Gastrocnemius medialis (tissue), 4 donors: ENCODE results near the gene ZNF253. TPM values are rescaled to one million over a fixed set of nuclear protein-coding genes. Genes with fewer than 3 reads are reported as not detected.
"Not testable (repeated sequence)": the region's sequence is repeated elsewhere in the genome, so short reads cannot be mapped to it uniquely, and the experiment has no call there.

Source experiments
- ATAC-seq, 2 donors: fragments of 150-250 bp; one replicate each; pipeline ENCODE4 v1.9.1; 2016
- DNase-seq, 2 donors: peaks; one replicate each; pipeline ENCODE4 v3.0.0-alpha.2; 2019
- H3K27ac ChIP-seq, 4 donors: fragments of 200-600 bp; sonication (generic); 1 replicate in 1 of 4; 2 replicates in 3 of 4; pipeline ENCODE4 v1.5.1; 2016 to 2018; ENCODE audit warnings: mild to moderate bottlenecking in 2 of 4, moderate library complexity in 1 of 4
- H3K27me3 ChIP-seq, 3 donors: fragments of 200-600 bp; sonication (generic) in 2 of 3; 1 replicate in 1 of 3; 2 replicates in 2 of 3; pipeline versions ENCODE4 v1.5.1 to v1.6.0; 2016 to 2019; ENCODE audit warnings: mild to moderate bottlenecking in 1 of 3, moderate library complexity in 1 of 3
- H3K36me3 ChIP-seq, 2 donors: fragments of 200-600 bp; sonication (generic) in 1 of 2; one replicate each; pipeline ENCODE4 v1.5.1; 2017 to 2018
- H3K4me1 ChIP-seq, 2 donors: fragments of 200-600 bp; sonication (generic) in 1 of 2; one replicate each; pipeline ENCODE4 v1.5.1; 2016 to 2017; ENCODE audit warnings: mild to moderate bottlenecking in 2 of 2
- H3K4me3 ChIP-seq, 4 donors: fragments of 200-600 bp; sonication (generic) in 3 of 4; 1 replicate in 1 of 4; 2 replicates in 3 of 4; pipeline ENCODE4 v1.5.1; 2016 to 2019; ENCODE audit warnings: mild to moderate bottlenecking in 2 of 4
- H3K9me3 ChIP-seq, 3 donors: fragments of 200-600 bp; sonication (generic) in 2 of 3; 1 replicate in 1 of 3; 2 replicates in 2 of 3; pipeline ENCODE4 v1.5.1; 2016 to 2019
- CTCF ChIP-seq, 5 experiments: fragments of 450-650 bp in 3 of 5; fragments of 200-600 bp in 2 of 5; sonication (generic) in 2 of 5; IDR thresholded peaks in 4 of 5; conservative IDR thresholded peaks in 1 of 5; 1 replicate in 4 of 5; 2 replicates in 1 of 5; pipeline ENCODE4 v1.5.1; 2016 to 2019; ENCODE audit warnings: antibody characterized with exemption in 5 of 5, mild to moderate bottlenecking in 3 of 5, moderate library complexity in 3 of 5
- POLR2A ChIP-seq, 2 donors: fragments of 450-650 bp; IDR thresholded peaks; one replicate each; pipeline ENCODE4 v1.6.1; 2017; ENCODE audit warnings: antibody characterized with exemption in 2 of 2, mild to moderate bottlenecking in 2 of 2, moderate library complexity in 2 of 2
- in situ Hi-C, 4 donors: fragments of 200-750 bp; cut with MboI; loops; one replicate each; pipeline versions ENCODE4 v1.15.0 to v1.8.0; 2017; ENCODE audit warnings: low sequenced_read_pairs in 4 of 4
- intact Hi-C: fragments of 100-400 bp; cut with DNase I; formaldehyde crosslinking; loops from one replicate; pipeline ENCODE4 v1.15.1; 2023; ENCODE audit warnings: low total_unique reads
- total RNA-seq, 4 donors: library from RNA; depleted of rRNA; stranded (reverse); fragments of >200 nt; gene quantifications; one replicate each; pipeline versions ENCODE4 v1.1.0 to v1.2.3, GENCODE V29; 2016

ZNF253 gene
- total RNA-seq, 4 donors from 2014 or later: 3.1 to 9.5 (median 6.3) TPM

- no peak overlapping the region for H3K27ac ChIP-seq
- intact Hi-C loops: no loop called here
- no peaks in the 10 kb centered on the region for H3K27me3 ChIP-seq
- DNase-seq (no peak), ATAC-seq (no peak)
- no peaks in the 10 kb centered on the region for H3K4me1 ChIP-seq
- TF ChIP-seq POLR2A (IDR thresholded peaks at IDR 0.05): no peak
- no peak for TF ChIP-seq CTCF (IDR thresholded peaks at IDR 0.05 in 4 of 5, conservative IDR thresholded peaks at IDR 0.05 in 1 of 5)
- H3K36me3 ChIP-seq: no peaks in the 10 kb centered on the region
- H3K4me3 ChIP-seq: no peak overlapping the region
- no peaks in the 10 kb centered on the region for H3K9me3 ChIP-seq
- in situ Hi-C loops: no loop called here
Measured at GRCh38 chr19:19847781-19848180, 17.9 kb upstream of the ZNF253 start.

GRCh38 chr19:19849056-19849455 is 16.6 kb upstream of the ZNF253 start:
- H3K36me3 ChIP-seq: no peaks in the 10 kb centered on the region
- in situ Hi-C loops (no loop called here), intact Hi-C loops (no loop called here)
- no peaks in the 10 kb centered on the region for H3K4me1 ChIP-seq
- ATAC-seq (no peak), DNase-seq (no peak)
- no peak overlapping the region for H3K27ac ChIP-seq
- no peaks in the 10 kb centered on the region for H3K27me3 ChIP-seq
- TF ChIP-seq CTCF (IDR thresholded peaks at IDR 0.05 in 4 of 5, conservative IDR thresholded peaks at IDR 0.05 in 1 of 5) (no peak), POLR2A (IDR thresholded peaks at IDR 0.05) (no peak)
- H3K4me3 ChIP-seq: no peak overlapping the region
- no peaks in the 10 kb centered on the region for H3K9me3 ChIP-seq

GRCh38 chr19:19851740-19852139 is 13.9 kb upstream of the ZNF253 start:
- in situ Hi-C loops, H3K4me1 ChIP-seq, intact Hi-C loops, DNase-seq, H3K9me3 ChIP-seq, H3K4me3 ChIP-seq, H3K36me3 ChIP-seq, H3K27me3 ChIP-seq, H3K27ac ChIP-seq, ATAC-seq: not testable (repeated sequence)

GRCh38 chr19:19858751-19859150 is 6.9 kb upstream of the ZNF253 start:
- intact Hi-C loops: no loop called here
- Histone ChIP-seq H3K27me3 (peaks cover 0 to 15% (median 0%) of the 10 kb centered on the region in 3 donors), H3K36me3 (no peaks in the 10 kb centered on the region), H3K4me1 (no peaks in the 10 kb centered on the region), H3K9me3 (peaks cover 0 to 2% (median 0%) of the 10 kb centered on the region in 3 donors), H3K27ac (no peak overlapping the region), H3K4me3 (no peak overlapping the region)
- in situ Hi-C loops: no loop called here
- DNase-seq: no peak
- ATAC-seq: no peak
- TF ChIP-seq POLR2A (IDR thresholded peaks at IDR 0.05) (no peak), CTCF (IDR thresholded peaks at IDR 0.05 in 4 of 5, conservative IDR thresholded peaks at IDR 0.05 in 1 of 5) (no peak)

GRCh38 chr19:19860756-19861390 is 4.8 kb upstream of the ZNF253 start:
- no peaks in the 10 kb centered on the region for H3K36me3 ChIP-seq
- TF ChIP-seq CTCF (IDR thresholded peaks at IDR 0.05 in 4 of 5, conservative IDR thresholded peaks at IDR 0.05 in 1 of 5) (no peak), POLR2A (IDR thresholded peaks at IDR 0.05) (no peak)
- H3K27ac ChIP-seq: no peak overlapping the region
- H3K4me1 ChIP-seq: no peaks in the 10 kb centered on the region
- H3K27me3 ChIP-seq: peaks cover 0 to 15% (median 0%) of the 10 kb centered on the region in 3 donors
- H3K9me3 ChIP-seq: peaks cover 0 to 2% (median 0%) of the 10 kb centered on the region in 3 donors
- intact Hi-C loops: no loop called here
- ATAC-seq (no peak), DNase-seq (no peak)
- H3K4me3 ChIP-seq: peak overlapping the region in 2 of 4 donors; percentile 15 to 17
- in situ Hi-C loops: no loop called here
